ENCODE results near the gene PCNA.

DNA sequence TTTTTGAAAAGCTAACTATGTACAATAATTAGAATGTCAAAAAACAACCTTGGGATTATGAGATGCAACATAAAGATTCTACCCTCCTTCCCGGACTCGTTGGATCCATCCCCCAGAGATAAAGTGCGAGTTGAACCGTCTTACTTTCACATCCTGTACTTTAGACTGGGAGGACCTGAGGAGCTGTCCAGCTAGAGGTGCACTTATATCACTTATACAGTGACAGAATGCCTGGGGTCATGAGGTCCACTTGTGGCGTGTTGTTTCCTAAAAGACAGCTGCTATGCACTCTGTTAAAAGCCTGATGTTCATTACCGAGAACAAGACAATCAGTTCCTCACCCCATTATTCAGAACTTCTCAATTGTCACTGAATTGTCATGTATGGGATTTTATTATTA lies 9.1 kb upstream of the PCNA start:
- TF ChIP-seq, protein P1, sequence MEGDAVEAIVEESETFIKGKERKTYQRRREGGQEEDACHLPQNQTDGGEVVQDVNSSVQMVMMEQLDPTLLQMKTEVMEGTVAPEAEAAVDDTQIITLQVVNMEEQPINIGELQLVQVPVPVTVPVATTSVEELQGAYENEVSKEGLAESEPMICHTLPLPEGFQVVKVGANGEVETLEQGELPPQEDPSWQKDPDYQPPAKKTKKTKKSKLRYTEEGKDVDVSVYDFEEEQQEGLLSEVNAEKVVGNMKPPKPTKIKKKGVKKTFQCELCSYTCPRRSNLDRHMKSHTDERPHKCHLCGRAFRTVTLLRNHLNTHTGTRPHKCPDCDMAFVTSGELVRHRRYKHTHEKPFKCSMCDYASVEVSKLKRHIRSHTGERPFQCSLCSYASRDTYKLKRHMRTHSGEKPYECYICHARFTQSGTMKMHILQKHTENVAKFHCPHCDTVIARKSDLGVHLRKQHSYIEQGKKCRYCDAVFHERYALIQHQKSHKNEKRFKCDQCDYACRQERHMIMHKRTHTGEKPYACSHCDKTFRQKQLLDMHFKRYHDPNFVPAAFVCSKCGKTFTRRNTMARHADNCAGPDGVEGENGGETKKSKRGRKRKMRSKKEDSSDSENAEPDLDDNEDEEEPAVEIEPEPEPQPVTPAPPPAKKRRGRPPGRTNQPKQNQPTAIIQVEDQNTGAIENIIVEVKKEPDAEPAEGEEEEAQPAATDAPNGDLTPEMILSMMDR (optimal IDR thresholded peaks at IDR 0.05 in 1 of 3, IDR thresholded peaks at IDR 0.05 in 1 of 3, conservative IDR thresholded peaks at IDR 0.05 in 1 of 3; ENCODE audit: extremely low read depth in 1 of 3, insufficient read depth in 2 of 3, low read length in 3 of 3): no peak
- TF ChIP-seq EZH2 (IDR thresholded peaks at IDR 0.05; ENCODE audit: low read length): no peak

Data from keratinocyte (primary cell).